B cell (primary cell): ENCODE measurements around the gene NUDCD3. TPM values are rescaled to one million over a fixed set of nuclear protein-coding genes. Genes with fewer than 3 reads are reported as not detected.

Source experiments
- ATAC-seq: fragments of 200-7000 bp; cut with Tn5 transposase; one replicate; pipeline ENCODE4 v1.10.0; 2021; ENCODE audit warnings: low read depth, mild to moderate bottlenecking, moderate number of reproducible peaks, moderate library complexity
- CTCF ChIA-PET: fragments of 350-600 bp; sonication (Branson Sonifier 250); formaldehyde crosslinking; loops from one replicate; lab custom pipeline; 2021; ENCODE audit warnings: antibody characterized with exemption, inconsistent platforms; lab: Charles Lee
- POLR2A ChIA-PET: fragments of 350-600 bp; sonication (Branson Sonifier 250); formaldehyde crosslinking; loops from one replicate; lab custom pipeline; 2021; ENCODE audit warnings: antibody characterized with exemption; lab: Charles Lee
- DNase-seq: peaks from one replicate; pipeline ENCODE4 v3.0.0; 2013
- H2AFZ ChIP-seq: 2 replicates; pipeline ENCODE4 v1.6.1; 2012; ENCODE audit warnings: mild to moderate bottlenecking, low read depth, low read length; ENCODE audit not compliant: insufficient read depth, poor library complexity, severe bottlenecking
- H3K27ac ChIP-seq, 2 donors: 1 replicate in 1 of 2; 2 replicates in 1 of 2; pipeline ENCODE4 v1.5.1; 2012 to 2013; ENCODE audit warnings: low read length in 2 of 2, mild to moderate bottlenecking in 2 of 2, moderate library complexity in 1 of 2
- H3K27me3 ChIP-seq, 4 experiments: fragments of 200-600 bp in 1 of 4; sonication (generic) in 1 of 4; replicated peaks in 1 of 4; 1 replicate in 2 of 4; 2 replicates in 2 of 4; pipeline versions ENCODE4 v1.6.1 to v1.7.0; 2013 to 2016; ENCODE audit warnings: low read length in 3 of 4, mild to moderate bottlenecking in 2 of 4, mixed read lengths in 1 of 4, moderate library complexity in 1 of 4; ENCODE audit not compliant: insufficient read depth in 4 of 4, control insufficient read depth in 3 of 4; ENCODE audit errors: control extremely low read depth in 1 of 4
- H3K36me3 ChIP-seq, 2 experiments: replicated peaks in 1 of 2; 1 replicate in 1 of 2; 2 replicates in 1 of 2; pipeline versions ENCODE4 v1.6.1 to v1.7.1; 2013; ENCODE audit warnings: low read length in 1 of 2; ENCODE audit not compliant: insufficient read depth in 2 of 2, control insufficient read depth in 1 of 2; ENCODE audit errors: control extremely low read depth in 1 of 2, extremely low read depth in 1 of 2
- H3K4me1 ChIP-seq, 2 donors: fragments of 200-600 bp in 1 of 2; sonication (generic) in 1 of 2; 1 replicate in 1 of 2; 2 replicates in 1 of 2; pipeline versions ENCODE4 v1.5.1 to v1.6.1; 2013 to 2017; ENCODE audit warnings: low read length in 2 of 2; ENCODE audit not compliant: control insufficient read depth in 2 of 2, insufficient read depth in 2 of 2
- H3K4me2 ChIP-seq: replicated peaks from 2 replicates; pipeline ENCODE3; 2012; ENCODE audit warnings: mild to moderate bottlenecking, low read depth, low read length; ENCODE audit not compliant: poor library complexity, severe bottlenecking
- H3K4me3 ChIP-seq, 5 experiments: fragments of 200-600 bp in 1 of 5; sonication (generic) in 1 of 5; 1 replicate in 3 of 5; 2 replicates in 2 of 5; pipeline versions ENCODE4 v1.5.1 to v1.7.0; 2011 to 2016; ENCODE audit warnings: low read length in 4 of 5, mild to moderate bottlenecking in 4 of 5, low read depth in 2 of 5, control low read depth in 1 of 5, moderate library complexity in 1 of 5; ENCODE audit not compliant: insufficient read depth in 1 of 5; ENCODE audit errors: control extremely low read depth in 1 of 5, extremely low read depth in 1 of 5
- H3K79me2 ChIP-seq: fragments of 200-600 bp; sonication (generic); one replicate; pipeline ENCODE4 v1.6.0; 2016; ENCODE audit warnings: low read length; ENCODE audit not compliant: control insufficient read depth, insufficient read depth
- H3K9ac ChIP-seq: fragments of 200-600 bp; sonication (generic); 2 replicates; pipeline ENCODE4 v1.6.1; 2017; ENCODE audit warnings: mild to moderate bottlenecking, low read length, moderate library complexity
- H3K9me3 ChIP-seq, 3 donors: one replicate each; pipeline versions ENCODE4 v1.6.1 to v1.7.1; 2013; ENCODE audit warnings: low read length in 2 of 3; ENCODE audit not compliant: control insufficient read depth in 2 of 3, insufficient read depth in 1 of 3; ENCODE audit errors: control extremely low read depth in 1 of 3
- H4K20me1 ChIP-seq: 2 replicates; pipeline ENCODE4 v1.6.0; 2012; ENCODE audit warnings: mild to moderate bottlenecking, low read length; ENCODE audit not compliant: insufficient read depth, control insufficient read depth, poor library complexity, severe bottlenecking
- H3K27ac Mint-ChIP-seq: one replicate; pipeline ENCODE4 v1.8.0; 2021; ENCODE audit warnings: mixed read lengths
- H3K27me3 Mint-ChIP-seq: one replicate; pipeline ENCODE4 v1.8.0; 2021; ENCODE audit warnings: mixed read lengths
- H3K4me1 Mint-ChIP-seq: one replicate; pipeline ENCODE4 v1.8.0; 2021; ENCODE audit warnings: mixed read lengths
- H3K4me3 Mint-ChIP-seq: one replicate; pipeline ENCODE4 v1.8.0; 2021; ENCODE audit warnings: mixed read lengths
- H3K9me3 Mint-ChIP-seq: one replicate; pipeline ENCODE4 v1.8.0; 2022; ENCODE audit warnings: mixed read lengths; ENCODE audit not compliant: insufficient read depth
- CTCF ChIP-seq: fragments of 200-600 bp; IDR thresholded peaks from one replicate; pipeline ENCODE4 v1.8.0; 2022; ENCODE audit warnings: antibody characterized with exemption, mild to moderate bottlenecking
- EZH2 ChIP-seq: IDR thresholded peaks from 2 replicates; pipeline ENCODE4 v1.6.1; 2012; ENCODE audit warnings: borderline replicate concordance, low read depth, mild to moderate bottlenecking, moderate library complexity, low read length; ENCODE audit not compliant: insufficient read depth, poor library complexity, severe bottlenecking
- WGBS: methylation state at CpG from one replicate; pipeline ENCODE4 v1.1.5; 2013; ENCODE audit warnings: missing lambda C conversion rate; ENCODE audit not compliant: insufficient coverage; 5-methylcytosine and 5-hydroxymethylcytosine counted together
- intact Hi-C: fragments of 100-400 bp; cut with micrococcal nuclease; formaldehyde crosslinking; loops from one replicate; pipeline ENCODE4 v1.10.0; 2022
- polyA plus RNA-seq: library from polyadenylated mRNA; depleted of rRNA; stranded (reverse); fragments of >200 nt; gene quantifications from 2 replicates; pipeline ENCODE4 v1.2.3, GENCODE V29; 2012
- total RNA-seq, 2 donors: library from RNA; stranded (reverse); fragments of 120-200 nt in 1 of 2; gene quantifications; 1 replicate in 1 of 2; 2 replicates in 1 of 2; pipeline versions ENCODE4 v1.2.3 to v1.2.4, GENCODE V29; 2013 to 2022

Gene NUDCD3
- total and polyA plus RNA-seq, 2 donors (not counting 1 experiment from before 2014, with no cell fraction given), result 29.8 to 101 TPM

GRCh38 chr7:44445986-44446671 lies 44.3 kb downstream of the NUDCD3 start:
- Mint-ChIP-seq H3K4me1 (peaks cover 43% of the 10 kb centered on the region), H3K27ac (no peak overlapping the region), H3K27me3 (no peaks in the 10 kb centered on the region), H3K9me3 (no peaks in the 10 kb centered on the region), H3K4me3 (no peak overlapping the region)
- no peak overlapping the region for H3K4me3 ChIP-seq
- no peaks in the 10 kb centered on the region for H3K9me3 ChIP-seq
- 89% methylated on average over 2 of the region's 2 CpGs for WGBS
- H3K27me3 ChIP-seq, result no peaks in the 10 kb centered on the region
- no peak overlapping the region for H3K4me2 ChIP-seq
- DNase-seq (no peak), ATAC-seq (no peak)
- no peak overlapping the region for H3K27ac ChIP-seq
- peaks cover 6 to 14% of the 10 kb centered on the region in 2 donors for H3K4me1 ChIP-seq
- H3K79me2 ChIP-seq, result peaks cover 100% of the 10 kb centered on the region
- TF ChIP-seq CTCF (no peak), EZH2 (no peak)
- peaks cover 100% of the 10 kb centered on the region for H4K20me1 ChIP-seq
- H3K36me3 ChIP-seq, result peaks cover 0 to 48% of the 10 kb centered on the region in 2 experiments
- H3K9ac ChIP-seq, result no peak overlapping the region
- POLR2A ChIA-PET, result no interaction called here
- CTCF ChIA-PET, result no interaction called here
- H2AFZ ChIP-seq, result no peak overlapping the region
- intact Hi-C loops, result no loop called here

DNA sequence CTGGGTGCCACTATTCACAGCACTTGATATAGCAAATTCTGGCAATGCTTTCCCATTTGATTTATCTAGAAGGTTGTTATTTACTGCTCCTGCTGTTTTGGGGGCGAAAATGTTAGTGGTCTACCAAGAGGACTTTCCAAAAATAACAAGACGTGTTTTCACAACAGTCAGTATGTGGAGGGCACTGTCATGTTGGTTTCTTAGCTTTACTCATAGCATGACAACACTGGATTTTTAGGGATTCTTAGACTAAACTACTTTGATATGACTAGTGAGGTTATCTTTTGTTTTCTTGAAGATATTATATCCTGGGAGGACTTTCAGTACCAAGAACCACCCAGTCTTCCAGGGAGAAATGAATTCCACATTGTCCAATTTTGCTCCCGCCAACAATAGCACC lies 49.4 kb downstream of the NUDCD3 start:
- Histone ChIP-seq H3K9ac (no peak overlapping the region), H3K9me3 (no peaks in the 10 kb centered on the region), H3K4me1 (no peaks in the 10 kb centered on the region), H3K79me2 (peaks cover 93% of the 10 kb centered on the region), H3K4me2 (no peak overlapping the region), H3K27me3 (no peaks in the 10 kb centered on the region), H3K36me3 (peaks cover 0 to 28% of the 10 kb centered on the region in 2 experiments), H3K4me3 (no peak overlapping the region), H4K20me1 (peaks cover 85% of the 10 kb centered on the region), H2AFZ (no peak overlapping the region), H3K27ac (no peak overlapping the region)
- Mint-ChIP-seq H3K27me3 (no peaks in the 10 kb centered on the region), H3K27ac (no peak overlapping the region), H3K4me3 (no peak overlapping the region), H3K9me3 (no peaks in the 10 kb centered on the region), H3K4me1 (peaks cover 31% of the 10 kb centered on the region)
- ChIA-PET CTCF (no interaction called here), POLR2A (no interaction called here)
- 86% methylated on average over 2 of the region's 3 CpGs for WGBS
- ATAC-seq (no peak), DNase-seq (no peak)
- intact Hi-C loops, result no loop called here
- TF ChIP-seq EZH2 (no peak), CTCF (no peak)
